ENCODE results near the gene SMIM9.

SMIM9 gene

DNA sequence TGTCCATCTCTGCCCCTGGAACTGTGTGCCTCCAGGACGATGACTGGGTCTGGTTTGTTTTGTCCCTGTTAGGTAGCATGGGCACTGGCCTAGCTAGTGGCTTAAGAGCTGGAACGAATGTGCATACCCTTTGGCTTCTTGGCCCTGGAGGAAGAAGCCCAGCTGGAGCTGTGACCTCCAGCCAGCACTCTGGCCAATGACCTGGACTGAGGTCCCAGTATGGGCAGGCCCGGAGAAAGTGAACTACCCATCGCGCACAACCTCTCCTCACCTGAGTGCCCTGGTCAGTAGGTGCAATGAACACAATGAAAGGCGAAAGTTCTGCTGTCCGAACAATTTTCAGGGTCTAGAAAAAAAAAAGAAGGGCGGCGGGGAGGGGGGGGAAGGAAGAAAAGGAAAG is 53.5 kb downstream of the SMIM9 start:
- DNase-seq (ENCODE audit: low read depth) = no peak

DNA sequence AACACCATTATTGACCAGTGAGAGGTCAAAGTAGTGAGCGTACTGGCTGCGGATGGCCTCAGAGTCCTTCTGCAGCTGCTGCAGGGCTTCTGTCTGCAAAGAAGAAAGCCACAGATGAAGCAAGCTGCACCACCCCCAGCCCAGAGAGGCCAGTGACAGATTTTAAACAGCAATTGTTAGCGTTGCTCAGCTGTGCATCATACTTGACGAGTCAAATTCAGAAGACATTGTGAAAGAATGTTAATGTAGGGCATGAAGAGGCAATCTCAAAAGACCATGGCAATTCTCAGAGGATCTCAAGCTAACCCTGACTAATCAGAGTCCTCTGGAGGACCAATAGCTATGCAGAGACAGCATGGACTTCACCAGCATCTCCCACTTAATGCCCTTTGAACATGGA is 55.2 kb downstream of the SMIM9 start:
- no peak for DNase-seq (ENCODE audit: low read depth)

DNA sequence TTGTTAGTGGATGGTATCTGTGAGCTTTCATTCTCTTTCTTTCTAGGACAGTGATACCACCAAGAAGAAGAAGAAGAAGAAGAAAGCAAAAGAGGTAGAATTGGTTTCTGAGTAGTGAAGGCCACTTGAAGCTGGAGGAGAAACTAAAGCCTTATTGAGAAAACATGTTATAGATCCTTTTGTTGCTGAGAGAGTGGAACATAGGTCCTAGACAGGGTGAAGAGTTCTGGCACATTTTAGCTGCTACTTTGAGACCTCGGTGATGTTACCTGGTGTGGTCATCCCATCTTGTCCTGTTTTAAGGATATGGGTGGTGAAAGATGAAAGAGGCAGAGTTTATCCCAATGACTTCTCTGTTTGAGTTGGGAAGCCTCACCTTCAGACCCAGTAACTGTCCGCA is 57.7 kb downstream of the SMIM9 start:
- DNase-seq (ENCODE audit: low read depth) = no peak

DNA sequence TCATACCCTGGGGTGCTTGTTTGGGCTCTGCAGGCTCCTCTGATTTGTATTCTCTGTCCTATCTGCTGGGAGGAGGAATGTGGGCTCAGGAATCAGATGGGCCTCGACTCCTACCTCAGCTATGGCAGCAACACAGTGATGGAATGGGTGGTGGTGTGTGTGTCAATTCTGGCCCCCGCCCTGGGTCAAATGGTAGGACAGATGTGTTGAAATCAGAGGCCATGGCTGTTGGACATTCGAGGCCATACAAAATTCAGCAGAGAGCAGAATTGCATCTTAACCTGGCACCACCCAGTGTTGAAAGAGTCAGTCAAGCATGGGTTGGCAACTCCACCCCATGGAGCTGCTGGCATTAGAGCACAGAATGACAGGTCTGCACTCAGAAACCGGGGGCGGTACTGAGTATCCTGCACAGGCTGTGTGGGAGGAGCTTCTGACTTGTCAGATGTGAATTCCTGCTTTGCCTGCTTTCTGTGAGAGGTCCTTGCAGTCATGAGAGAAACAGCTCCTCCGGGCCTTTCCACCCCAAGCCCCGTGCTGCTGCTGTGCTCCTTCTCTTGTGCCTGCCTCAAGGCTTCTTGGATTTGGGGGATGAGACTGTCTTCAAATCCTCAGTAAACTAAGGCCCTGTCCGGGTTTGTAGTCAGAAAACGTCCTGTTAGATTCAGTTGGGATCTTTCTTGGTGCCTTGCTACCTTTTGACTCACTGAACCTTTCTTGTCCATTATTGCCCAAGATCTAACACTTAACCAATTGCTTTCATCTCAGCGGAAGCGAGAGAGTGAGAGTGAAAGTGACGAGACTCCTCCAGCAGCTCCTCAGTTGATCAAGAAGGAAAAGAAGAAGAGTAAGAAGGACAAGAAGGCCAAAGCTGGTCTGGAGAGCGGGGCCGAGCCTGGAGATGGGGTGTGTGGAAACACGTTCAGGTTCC is 58.8 kb downstream of the SMIM9 start:
- DNase-seq (ENCODE audit: low read depth) = no peak

DNA sequence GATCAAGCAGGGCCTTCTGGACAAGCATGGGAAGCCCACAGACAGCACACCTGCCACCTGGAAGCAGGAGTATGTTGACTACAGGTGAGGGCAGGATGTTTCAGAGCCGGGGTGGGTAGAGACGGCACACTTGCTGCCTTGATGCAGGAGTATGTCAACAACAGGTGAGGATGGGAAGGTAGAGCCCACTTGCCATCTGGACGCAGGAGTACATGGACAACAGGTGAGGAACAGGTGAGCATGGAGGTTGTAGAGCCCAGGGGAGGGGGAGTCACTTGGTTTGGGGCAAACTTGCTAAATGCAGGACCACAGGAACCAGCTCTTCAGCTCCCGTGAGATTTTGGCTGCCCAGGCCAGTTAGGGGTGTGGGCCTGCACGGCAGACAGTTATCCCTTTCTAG is 59.8 kb downstream of the SMIM9 start:
- no peak for DNase-seq (ENCODE audit: low read depth)

Data from stimulated activated CD8-positive, alpha-beta memory T cell treated with anti-CD3 and anti-CD28 coated beads, Interleukin-4, amount 100 ng/mL, for 24 hours (primary cell).